Measurements from ENCODE around the gene RIPOR2.
"Not testable (repeated sequence)": the region's sequence is repeated elsewhere in the genome, so short reads cannot be mapped to it uniquely, and the experiment has no call there.

Gene RIPOR2

DNA sequence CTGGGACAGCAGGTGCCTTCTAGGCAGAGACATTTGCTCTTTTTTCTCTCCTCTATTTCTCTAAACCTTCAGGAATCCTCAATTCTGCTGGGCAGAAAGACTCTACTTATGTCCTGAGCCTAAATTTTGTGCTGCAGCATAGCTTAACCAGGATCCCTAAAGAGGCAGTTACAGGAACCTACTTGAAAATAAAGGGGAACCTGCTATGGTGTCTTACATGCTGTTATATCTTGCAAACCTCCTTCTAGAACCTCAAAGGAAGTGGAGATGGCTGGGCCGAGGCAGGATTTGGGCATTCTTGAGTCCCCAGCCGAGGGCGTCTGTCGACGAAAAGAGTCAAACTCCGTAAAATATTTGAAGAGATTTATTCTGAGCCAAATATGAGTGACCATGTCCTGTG lies 178.1 kb downstream of the RIPOR2 start:
- no peak for DNase-seq

GRCh38 chr6:24755279-24755678 lies 180.5 kb downstream of the RIPOR2 start:
- no peak for DNase-seq

DNA sequence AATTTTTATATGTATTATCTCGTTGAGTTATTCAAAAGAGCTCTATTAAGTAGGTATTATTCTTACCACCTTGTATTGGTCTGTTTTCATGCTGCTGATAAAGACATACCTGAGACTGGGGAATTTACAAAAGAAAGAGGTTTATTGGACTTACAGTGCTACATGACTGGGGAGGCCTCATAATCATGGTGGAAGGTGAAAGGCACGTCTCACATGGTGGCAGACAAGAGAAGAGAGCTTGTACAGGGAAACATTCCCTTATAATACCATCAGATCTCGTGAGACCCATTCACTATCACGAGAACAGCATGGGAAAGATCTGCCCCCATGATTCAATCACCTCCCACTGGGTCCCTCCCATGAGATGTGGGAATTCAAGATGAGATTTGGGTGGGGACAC lies 181.4 kb downstream of the RIPOR2 start:
- not testable (repeated sequence) for DNase-seq

All from NCI-H1417 (cell line).